Left lung (tissue), 10 donors: Measurements from ENCODE around the gene PDK2. TPM values are rescaled to one million over a fixed set of nuclear protein-coding genes. Genes with fewer than 3 reads are reported as not detected.

Source experiments
- ATAC-seq: fragments of 200-7000 bp; cut with Tn5 transposase; one replicate; pipeline ENCODE4 v1.9.1; 2020; ENCODE audit warnings: moderate library complexity
- DNase-seq, 4 donors: peaks; one replicate each; pipeline ENCODE4 v3.0.0-alpha.2; 2013 to 2020
- H3K27ac ChIP-seq, 2 donors: fragments of 200-600 bp; sonication (generic) in 1 of 2; one replicate each; pipeline versions ENCODE4 v1.5.0 to v1.8.0; 2020 to 2021
- H3K27me3 ChIP-seq, 2 donors: fragments of 200-600 bp; sonication (generic) in 1 of 2; one replicate each; pipeline versions ENCODE4 v1.5.0 to v1.8.0; 2020 to 2021
- H3K36me3 ChIP-seq, 2 donors: fragments of 200-600 bp; sonication (generic) in 1 of 2; one replicate each; pipeline versions ENCODE4 v1.5.0 to v1.8.0; 2020 to 2021
- H3K4me1 ChIP-seq, 2 donors: fragments of 200-600 bp; one replicate each; pipeline ENCODE4 v1.8.0; 2021
- H3K4me3 ChIP-seq, 2 donors: fragments of 200-600 bp; sonication (generic) in 1 of 2; one replicate each; pipeline versions ENCODE4 v1.5.0 to v1.8.0; 2020 to 2021; ENCODE audit warnings: mild to moderate bottlenecking in 1 of 2
- H3K9me3 ChIP-seq, 2 donors: fragments of 200-600 bp; sonication (generic) in 1 of 2; one replicate each; pipeline versions ENCODE4 v1.5.0 to v1.8.0; 2020 to 2021
- CTCF ChIP-seq, 2 donors: fragments of 200-600 bp; sonication (generic) in 1 of 2; IDR thresholded peaks; one replicate each; pipeline versions ENCODE4 v1.5.0 to v1.8.0; 2021; ENCODE audit warnings: antibody characterized with exemption in 2 of 2
- intact Hi-C, 2 donors: fragments of 100-400 bp; cut with DNase I; formaldehyde crosslinking; loops; one replicate each; pipeline versions ENCODE4 v1.11.2 to v1.14.2; 2022
- polyA plus RNA-seq, 6 donors: library from polyadenylated mRNA; unstranded; fragments of 120-200 nt; gene quantifications; one replicate each; pipeline ENCODE4 v1.2.1, GENCODE V29; 2013; ENCODE audit not compliant: insufficient read length in 6 of 6
- total RNA-seq, 2 donors: library from RNA; stranded (reverse); fragmentation: NEBNext Ultra II Directional; extraction: Animal tissue kit (Norgen Biotek cat#: 25700); gene quantifications; one replicate each; pipeline ENCODE4 v1.2.1, GENCODE V29; 2021
- donor health status: DM: no; HTN: yes; CAD: no.
- donor health status: DM: no; HTN: no; CAD: no.

The PDK2 gene
- total and polyA plus RNA-seq, 8 donors, result 20.7 to 83.8 (median 67.4) TPM

DNA sequence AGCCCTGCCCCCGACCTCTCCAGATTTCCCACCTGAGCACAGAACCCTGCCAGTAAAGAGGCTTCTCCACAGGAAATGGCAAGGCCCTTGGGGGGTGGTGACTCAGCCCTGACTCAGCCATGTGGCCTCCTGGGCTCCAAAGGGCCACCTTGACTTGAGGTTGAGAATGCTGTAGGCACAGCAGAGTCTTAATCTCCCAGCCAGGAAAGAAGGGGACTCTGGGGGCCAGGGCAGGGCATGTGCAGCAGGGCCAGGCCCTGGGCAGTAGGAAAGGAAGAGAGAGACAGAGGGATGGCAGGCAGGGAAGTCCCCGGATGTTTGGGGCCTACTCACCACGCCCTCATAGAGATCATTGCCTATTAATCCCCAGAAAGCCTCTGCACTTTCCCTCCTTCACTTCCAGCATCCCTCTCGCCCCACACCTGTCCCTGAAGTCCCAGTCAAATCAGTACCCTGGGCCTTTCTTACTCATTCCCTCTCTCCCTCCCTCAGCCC lies 44.0 kb upstream of the PDK2 start:
- no peaks in the 10 kb centered on the region for H3K9me3 ChIP-seq
- H3K27ac ChIP-seq, result peak overlapping the region in 1 of 2 donors; percentile 87
- peaks cover 0 to 30% of the 10 kb centered on the region in 2 donors for H3K27me3 ChIP-seq
- intact Hi-C loops, result no loop called here
- DNase-seq (peak in 1 of 4 donors; percentile 87), ATAC-seq (peak; percentile 14)
- H3K4me1 ChIP-seq, result peaks cover 34 to 80% of the 10 kb centered on the region in 2 donors
- H3K36me3 ChIP-seq, result no peaks in the 10 kb centered on the region
- no peak for TF ChIP-seq CTCF (IDR thresholded peaks at IDR 0.05)
- H3K4me3 ChIP-seq, result no peak overlapping the region

GRCh38 chr17:50051606-50052005 lies 43.5 kb upstream of the PDK2 start:
- DNase-seq (no peak), ATAC-seq (no peak)
- Histone ChIP-seq H3K27me3 (peaks cover 0 to 34% of the 10 kb centered on the region in 2 donors), H3K36me3 (no peaks in the 10 kb centered on the region), H3K4me3 (no peak overlapping the region), H3K9me3 (no peaks in the 10 kb centered on the region), H3K4me1 (peaks cover 34 to 80% of the 10 kb centered on the region in 2 donors), H3K27ac (peak overlapping the region in 1 of 2 donors; percentile 87)
- intact Hi-C loops, result no loop called here
- no peak for TF ChIP-seq CTCF (IDR thresholded peaks at IDR 0.05)

DNA sequence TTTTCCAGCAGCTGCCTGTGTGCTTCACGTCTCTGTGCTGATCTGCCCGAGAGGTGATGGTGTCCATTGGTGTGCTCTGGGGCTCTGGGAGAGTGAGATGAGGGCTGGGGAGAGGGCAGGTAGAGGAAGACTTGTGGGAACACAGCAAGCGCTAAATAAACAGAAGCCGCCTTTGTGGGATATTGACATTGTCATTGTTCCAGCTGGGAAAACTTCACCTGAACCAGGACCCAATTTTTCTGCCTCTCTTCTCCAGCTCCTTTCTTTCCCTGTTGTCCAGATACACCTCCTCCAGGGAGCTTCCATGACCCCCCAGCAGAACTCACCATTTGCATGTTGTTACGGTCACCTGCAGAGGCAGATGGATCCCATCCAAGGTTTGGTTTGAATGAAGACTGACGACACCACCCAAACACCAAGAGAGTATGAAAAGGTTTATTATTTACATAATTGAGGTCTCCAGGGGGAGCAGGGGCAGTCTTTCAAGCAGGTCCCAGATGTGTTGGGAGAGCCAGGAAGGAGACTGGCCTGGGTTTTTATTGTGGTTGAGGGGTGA lies 42.8 kb upstream of the PDK2 start:
- peaks cover 34 to 80% of the 10 kb centered on the region in 2 donors for H3K4me1 ChIP-seq
- no peak for TF ChIP-seq CTCF (IDR thresholded peaks at IDR 0.05)
- intact Hi-C loops, result no loop called here
- peaks cover 0 to 42% of the 10 kb centered on the region in 2 donors for H3K27me3 ChIP-seq
- peak overlapping the region; percentile 55 to 87 for H3K27ac ChIP-seq
- no peaks in the 10 kb centered on the region for H3K36me3 ChIP-seq
- H3K9me3 ChIP-seq, result no peaks in the 10 kb centered on the region
- no peak for DNase-seq
- ATAC-seq, result no peak
- no peak overlapping the region for H3K4me3 ChIP-seq

DNA sequence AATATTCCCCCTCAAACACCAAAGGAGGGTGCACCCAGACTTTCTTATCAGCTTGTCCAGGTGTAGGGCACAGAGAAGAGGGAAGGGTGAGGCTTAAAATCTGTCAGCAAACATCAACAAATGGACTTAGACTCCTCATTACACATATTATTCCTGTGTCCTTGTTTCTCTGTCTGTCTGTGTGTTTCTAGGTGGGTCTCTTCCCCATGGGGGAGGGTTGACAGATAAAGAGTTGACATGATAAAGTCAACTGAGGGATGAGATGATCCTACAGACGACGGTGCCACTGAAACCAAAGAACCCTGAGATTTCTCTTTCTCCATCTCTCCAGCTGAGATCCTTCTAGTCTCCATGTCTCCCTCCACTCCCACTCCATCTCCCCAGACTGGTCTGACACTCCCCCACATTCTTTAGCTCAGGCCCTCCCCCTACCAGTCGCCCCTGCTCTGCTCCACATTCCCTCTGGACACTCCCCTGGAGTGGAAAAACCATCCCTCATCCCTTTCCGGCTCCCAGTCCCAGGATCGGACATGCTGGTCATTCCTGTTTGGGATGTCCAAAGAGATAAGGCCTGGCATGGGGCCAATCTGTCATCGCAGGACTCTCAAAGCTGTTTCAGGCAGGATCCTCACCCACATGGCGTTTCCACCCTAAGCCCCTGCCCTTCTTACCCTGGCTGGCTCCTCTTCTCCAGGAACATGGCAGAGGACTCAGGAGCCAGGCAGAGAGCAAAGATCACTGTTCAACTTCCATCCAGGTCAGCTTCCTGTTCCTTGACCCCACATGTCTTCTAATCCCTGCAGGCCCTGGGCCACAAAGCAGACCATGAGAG lies 42.1 kb upstream of the PDK2 start:
- no peak for ATAC-seq
- Histone ChIP-seq H3K9me3 (no peaks in the 10 kb centered on the region), H3K36me3 (no peaks in the 10 kb centered on the region), H3K4me1 (peaks cover 36 to 80% of the 10 kb centered on the region in 2 donors), H3K27ac (peak overlapping the region; percentile 55 to 87), H3K27me3 (peaks cover 0 to 49% of the 10 kb centered on the region in 2 donors), H3K4me3 (no peak overlapping the region)
- no peak for TF ChIP-seq CTCF (IDR thresholded peaks at IDR 0.05)
- DNase-seq, result peak in 1 of 4 donors; percentile 48
- intact Hi-C loops, result no loop called here

DNA sequence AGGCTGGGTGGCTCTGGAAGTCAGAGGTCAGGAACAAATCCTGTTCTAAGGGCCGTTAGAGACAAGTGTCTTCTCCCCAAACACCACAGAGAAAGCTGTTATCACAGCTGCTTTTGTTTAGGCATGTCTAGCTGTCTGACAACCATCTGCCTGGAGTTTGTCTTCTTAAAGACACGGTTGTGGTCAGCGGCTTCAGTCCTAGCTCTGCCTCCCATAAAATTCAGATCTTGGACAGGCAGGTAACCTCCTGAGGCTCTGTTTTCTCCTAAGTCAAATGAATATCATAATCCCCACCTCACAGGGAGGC lies 41.5 kb upstream of the PDK2 start:
- H3K36me3 ChIP-seq, result no peaks in the 10 kb centered on the region
- ATAC-seq (no peak), DNase-seq (no peak)
- intact Hi-C loops, result no loop called here
- H3K9me3 ChIP-seq, result no peaks in the 10 kb centered on the region
- peak overlapping the region; percentile 52 to 87 for H3K27ac ChIP-seq
- peaks cover 0 to 50% of the 10 kb centered on the region in 2 donors for H3K27me3 ChIP-seq
- TF ChIP-seq CTCF (IDR thresholded peaks at IDR 0.05), result no peak
- H3K4me1 ChIP-seq, result peaks cover 42 to 83% of the 10 kb centered on the region in 2 donors
- no peak overlapping the region for H3K4me3 ChIP-seq
